Adrenal gland (tissue), 19 donors: Measurements from ENCODE around the gene RNU6-9. TPM values are rescaled to one million over a fixed set of nuclear protein-coding genes. Genes with fewer than 3 reads are reported as not detected.

Experiments
- DNase-seq, 7 donors: peaks; one replicate each; pipeline ENCODE4 v3.0.0-alpha.2; 2019 to 2020
- H3K27ac ChIP-seq, 5 donors: fragments of 200-600 bp; sonication (generic) in 4 of 5; 1 replicate in 3 of 5; 2 replicates in 2 of 5; pipeline versions ENCODE4 v1.5.1 to v1.8.0; 2016 to 2020; ENCODE audit warnings: mild to moderate bottlenecking in 1 of 5
- H3K27me3 ChIP-seq: fragments of 200-600 bp; 2 replicates; pipeline ENCODE4 v1.8.0; 2021
- H3K36me3 ChIP-seq, 2 donors: fragments of 200-600 bp; replicated peaks in 1 of 2; 1 replicate in 1 of 2; 2 replicates in 1 of 2; pipeline versions ENCODE4 v1.5.1 to v1.8.0; 2018 to 2022
- H3K4me1 ChIP-seq, 2 donors: fragments of 200-600 bp; replicated peaks in 1 of 2; 1 replicate in 1 of 2; 2 replicates in 1 of 2; pipeline versions ENCODE4 v1.5.1 to v1.8.0; 2018 to 2021
- H3K4me3 ChIP-seq, 4 donors: fragments of 200-600 bp; sonication (generic) in 3 of 4; one replicate each; pipeline ENCODE4 v1.5.1; 2016 to 2018
- H3K9me3 ChIP-seq, 3 donors: fragments of 200-600 bp; sonication (generic) in 1 of 3; replicated peaks in 1 of 3; 1 replicate in 2 of 3; 2 replicates in 1 of 3; pipeline versions ENCODE4 v1.5.1 to v1.8.0; 2016 to 2021
- POLR2A ChIP-seq, 2 donors: fragments of 450-650 bp; IDR thresholded peaks; one replicate each; pipeline ENCODE4 v1.6.1; 2017; ENCODE audit warnings: antibody characterized with exemption in 2 of 2, mild to moderate bottlenecking in 2 of 2, moderate library complexity in 1 of 2
- WGBS, 4 donors: extraction: QIAGEN DNeasy Blood & Tissue Kit in 2 of 4; methylation state at CpG; one replicate each; pipeline versions ENCODE4 v1.1.5 to v1.1.7; 2013 to 2017; 5-methylcytosine and 5-hydroxymethylcytosine counted together
- intact Hi-C, 2 donors: fragments of 100-400 bp; cut with DNase I; formaldehyde crosslinking; loops; one replicate each; pipeline versions ENCODE4 v1.14.1 to v1.15.0; 2022 to 2023
- long read RNA-seq, 10 donors: library from polyadenylated mRNA in 3 of 10; unstranded in 2 of 10; stranded (forward) in 1 of 10; transcript quantifications; one replicate each; pipeline ENCODE4 v2.0.0 and lab custom pipeline, GENCODE V29; 2021 to 2026
- polyA plus RNA-seq, 3 donors: library from polyadenylated mRNA; stranded (reverse); fragments of 200-250 nt in 2 of 3; fragments of 350-450 nt in 1 of 3; fragmentation: Illumina TruSeq in 1 of 3; extraction: RNeasy Lipid Tissue Mini Kit (QIAGEN cat#74804) in 1 of 3; gene quantifications; one replicate each; pipeline ENCODE4 v1.2.3, GENCODE V29; 2013 to 2014
- total RNA-seq, 9 donors: library from RNA; depleted of rRNA in 4 of 9; stranded (reverse); fragments of >200 nt in 4 of 9; fragments of 120-200 nt in 1 of 9; fragmentation: NEBNext Ultra II Directional in 1 of 9; extraction: Animal tissue kit (Norgen Biotek cat#: 25700) in 1 of 9; gene quantifications; one replicate each; pipeline versions ENCODE4 v1.1.0 to v1.2.4, GENCODE V29; 2013 to 2023
- TF ChIP-seq, protein P1 (sequence below), 6 experiments: fragments of 450-650 bp in 4 of 6; fragments of 200-600 bp in 2 of 6; sonication (generic) in 1 of 6; IDR thresholded peaks; 1 replicate in 5 of 6; 2 replicates in 1 of 6; pipeline versions ENCODE4 v1.5.1 to v1.8.0; 2016 to 2021; ENCODE audit warnings: antibody characterized with exemption in 6 of 6, mild to moderate bottlenecking in 2 of 6, moderate library complexity in 1 of 6
- donor health status: healthy with polysubstance abuse.
- donor health status: Bipolar disorder and iron deficiency.
- donor health status: DM: yes; HTN: yes; CAD: no.
- donor health status: DM: no; HTN: no; CAD: no.
- donor health status: DM: no; HTN: no; CAD: no.
- donor health status: DM: yes; HTN: yes; CAD: no.

The RNU6-9 gene
- total RNA-seq (not detected), polyA plus RNA-seq (not detected)
- long read RNA-seq, donor 1, result 0 reads
- long read RNA-seq, donor 2, result 0 reads
- long read RNA-seq, donor 3, result 0 reads
- long read RNA-seq, donor 4, result 0 reads
- long read RNA-seq, donor 5, partial matches to known transcripts, result 0 of 1 reads
- long read RNA-seq, donor 5, other reads (novel, unspliced or antisense), result 0 of 1 reads
- long read RNA-seq, donor 6, result 0 reads
- long read RNA-seq, donor 7, result 0 reads
- long read RNA-seq, donor 8, result 0 reads
- long read RNA-seq, donor 9, result 0 reads
- long read RNA-seq, donor 10, partial matches to known transcripts, result 0 of 1 reads
- long read RNA-seq, donor 10, other reads (novel, unspliced or antisense), result 0 of 1 reads

DNA sequence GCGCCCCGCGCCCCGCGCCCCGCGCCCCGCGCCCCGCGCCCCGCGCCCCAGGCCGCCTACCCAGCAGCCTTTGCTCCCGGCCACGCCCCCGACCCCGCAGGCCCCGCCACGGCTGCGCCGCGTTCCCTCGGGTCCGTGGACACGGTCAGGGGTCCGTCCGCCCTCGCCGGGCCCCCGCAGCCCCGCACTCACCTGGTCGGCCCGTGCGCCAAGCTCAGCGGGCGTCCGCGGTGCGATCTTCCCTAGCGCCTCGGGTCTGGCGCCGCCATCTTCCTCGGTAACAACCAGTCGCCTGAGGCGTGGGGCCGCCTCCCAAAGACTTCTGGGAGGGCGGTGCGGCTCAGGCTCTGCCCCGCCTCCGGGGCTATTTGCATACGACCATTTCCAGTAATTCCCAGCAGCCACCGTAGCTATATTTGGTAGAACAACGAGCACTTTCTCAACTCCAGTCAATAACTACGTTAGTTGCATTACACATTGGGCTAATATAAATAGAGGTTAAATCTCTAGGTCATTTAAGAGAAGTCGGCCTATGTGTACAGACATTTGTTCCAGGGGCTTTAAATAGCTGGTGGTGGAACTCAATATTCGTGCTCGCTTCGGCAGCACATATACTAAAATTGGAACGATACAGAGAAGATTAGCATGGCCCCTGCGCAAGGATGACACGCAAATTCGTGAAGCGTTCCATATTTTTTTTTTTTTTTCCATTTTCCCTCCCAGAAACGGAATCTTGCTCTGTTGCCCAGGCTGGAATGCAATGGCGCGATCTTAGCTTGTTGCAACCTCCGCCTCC is at the start of gene RNU6-9, which contains the start of gene MED16:
TSS of gene RNU6-9 (plus strand) at position 591 of the 796 bp plus-strand sequence.
TSS of gene MED16 (minus strand) at position 294 of the 796 bp plus-strand sequence. CDS start 2,056 bp downstream, outside the sequence.
- Histone ChIP-seq H3K9me3 (no peaks in the 10 kb centered on the region), H3K27ac (peak within 1 kb of the TSS; percentile 55 to 91 (median 87)), H3K4me3 (peak within 1 kb of the TSS; percentile 52 to 99 (median 77)), H3K4me1 (peaks cover 6 to 8% of the 10 kb centered on the region in 2 donors), H3K27me3 (no peaks in the 10 kb centered on the region), H3K36me3 (peaks cover 0 to 16% of the 10 kb centered on the region in 2 donors)
- peak; percentile 90 to 96 (median 93) for DNase-seq
- TF ChIP-seq, protein P1, sequence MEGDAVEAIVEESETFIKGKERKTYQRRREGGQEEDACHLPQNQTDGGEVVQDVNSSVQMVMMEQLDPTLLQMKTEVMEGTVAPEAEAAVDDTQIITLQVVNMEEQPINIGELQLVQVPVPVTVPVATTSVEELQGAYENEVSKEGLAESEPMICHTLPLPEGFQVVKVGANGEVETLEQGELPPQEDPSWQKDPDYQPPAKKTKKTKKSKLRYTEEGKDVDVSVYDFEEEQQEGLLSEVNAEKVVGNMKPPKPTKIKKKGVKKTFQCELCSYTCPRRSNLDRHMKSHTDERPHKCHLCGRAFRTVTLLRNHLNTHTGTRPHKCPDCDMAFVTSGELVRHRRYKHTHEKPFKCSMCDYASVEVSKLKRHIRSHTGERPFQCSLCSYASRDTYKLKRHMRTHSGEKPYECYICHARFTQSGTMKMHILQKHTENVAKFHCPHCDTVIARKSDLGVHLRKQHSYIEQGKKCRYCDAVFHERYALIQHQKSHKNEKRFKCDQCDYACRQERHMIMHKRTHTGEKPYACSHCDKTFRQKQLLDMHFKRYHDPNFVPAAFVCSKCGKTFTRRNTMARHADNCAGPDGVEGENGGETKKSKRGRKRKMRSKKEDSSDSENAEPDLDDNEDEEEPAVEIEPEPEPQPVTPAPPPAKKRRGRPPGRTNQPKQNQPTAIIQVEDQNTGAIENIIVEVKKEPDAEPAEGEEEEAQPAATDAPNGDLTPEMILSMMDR (IDR thresholded peaks at IDR 0.05), result no peak
- peak; percentile 43 to 56 for TF ChIP-seq POLR2A (IDR thresholded peaks at IDR 0.05)
- 0 to 2% (median 1%) methylated on average over 17 to 69 of the region's 69 CpGs for WGBS, 4 donors
- intact Hi-C loops, result no loop called here

DNA sequence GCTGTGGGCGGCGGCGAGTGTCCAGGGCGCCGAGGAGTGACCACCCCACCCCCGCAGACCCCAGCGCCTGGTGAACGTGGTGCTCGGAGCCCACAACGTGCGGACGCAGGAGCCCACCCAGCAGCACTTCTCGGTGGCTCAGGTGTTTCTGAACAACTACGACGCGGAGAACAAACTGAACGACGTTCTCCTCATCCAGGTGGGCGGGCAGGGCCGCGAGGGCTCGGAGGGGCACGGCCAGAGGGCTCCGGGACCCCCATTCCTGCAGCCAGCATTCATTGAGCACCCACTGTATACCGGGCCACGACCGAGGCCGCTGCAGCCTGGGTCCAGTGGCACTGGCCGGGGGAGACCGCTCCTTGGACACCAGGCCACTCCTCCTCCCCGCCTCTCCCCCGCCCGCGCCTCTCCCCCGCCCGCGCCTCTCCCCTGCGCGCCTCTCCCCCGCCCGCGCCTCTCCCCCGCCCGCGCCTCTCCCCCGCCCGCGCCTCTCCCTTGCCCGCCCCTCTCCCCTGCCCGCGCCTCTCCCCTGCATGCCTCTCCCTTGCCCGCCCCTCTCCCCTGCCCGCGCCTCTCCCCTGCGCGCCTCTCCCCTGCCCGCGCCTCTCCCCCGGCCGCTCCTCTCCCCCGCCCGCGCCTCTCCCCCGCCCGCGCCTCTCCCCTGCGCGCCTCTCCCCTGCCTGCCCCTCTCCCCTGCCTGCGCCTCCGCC is 49.3 kb upstream of the RNU6-9 start:
- TF ChIP-seq, protein P1 (IDR thresholded peaks at IDR 0.05), result no peak
- no peak for TF ChIP-seq POLR2A (IDR thresholded peaks at IDR 0.05)
- Histone ChIP-seq H3K27me3 (peaks cover 16% of the 10 kb centered on the region), H3K4me1 (peaks cover 9 to 10% of the 10 kb centered on the region in 2 donors), H3K27ac (no peak overlapping the region), H3K36me3 (no peaks in the 10 kb centered on the region), H3K9me3 (no peaks in the 10 kb centered on the region), H3K4me3 (no peak overlapping the region)
- DNase-seq, result no peak
- intact Hi-C loops, result no loop called here
- WGBS, 4 donors, result 5 to 24% (median 18%) methylated on average over 3 to 53 of the region's 70 CpGs

DNA sequence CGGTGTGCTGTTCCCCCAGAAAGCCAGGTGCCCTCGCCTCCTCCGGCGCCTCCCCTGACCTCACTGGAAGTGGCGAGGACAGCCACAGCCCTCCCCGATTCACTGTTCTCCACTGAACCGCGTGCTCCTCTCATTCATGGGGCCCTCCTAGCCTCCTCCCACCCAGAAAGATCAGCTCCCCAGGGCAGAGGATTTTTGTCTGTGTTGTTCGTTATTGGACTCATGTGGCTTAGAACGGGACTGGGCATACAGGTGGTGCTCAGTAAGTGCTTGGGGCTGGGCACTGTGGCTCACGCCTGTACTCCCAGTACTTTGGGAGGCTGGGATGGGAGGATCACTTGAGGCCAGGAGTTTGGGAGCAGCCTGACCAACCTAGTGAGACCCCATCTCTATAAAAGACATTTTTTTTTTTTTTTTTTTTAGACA is 48.7 kb upstream of the RNU6-9 start:
- WGBS, 4 donors, result 22 to 40% (median 32%) methylated on average over 3 to 11 of the region's 11 CpGs
- TF ChIP-seq, protein P1 (IDR thresholded peaks at IDR 0.05), result no peak
- no peak for TF ChIP-seq POLR2A (IDR thresholded peaks at IDR 0.05)
- H3K4me1 ChIP-seq, result peaks cover 9 to 10% of the 10 kb centered on the region in 2 donors

More for the DNA sequence above, 48.7 kb upstream of the RNU6-9 start:
- H3K27me3 ChIP-seq, result peaks cover 16% of the 10 kb centered on the region
- no peaks in the 10 kb centered on the region for H3K9me3 ChIP-seq
- H3K4me3 ChIP-seq, result no peak overlapping the region
- intact Hi-C loops, result no loop called here
- no peak overlapping the region for H3K27ac ChIP-seq
- H3K36me3 ChIP-seq, result no peaks in the 10 kb centered on the region
- no peak for DNase-seq
